Measurements from ENCODE around the gene NR2C2AP. TPM values are rescaled to one million over a fixed set of nuclear protein-coding genes. Genes with fewer than 3 reads are reported as not detected.

Gene NR2C2AP, protein sequence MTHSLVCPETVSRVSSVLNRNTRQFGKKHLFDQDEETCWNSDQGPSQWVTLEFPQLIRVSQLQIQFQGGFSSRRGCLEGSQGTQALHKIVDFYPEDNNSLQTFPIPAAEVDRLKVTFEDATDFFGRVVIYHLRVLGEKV
- total RNA-seq (ENCODE audit: low replicate concordance) = 4.8 and 8.1 TPM in 2 replicates

DNA sequence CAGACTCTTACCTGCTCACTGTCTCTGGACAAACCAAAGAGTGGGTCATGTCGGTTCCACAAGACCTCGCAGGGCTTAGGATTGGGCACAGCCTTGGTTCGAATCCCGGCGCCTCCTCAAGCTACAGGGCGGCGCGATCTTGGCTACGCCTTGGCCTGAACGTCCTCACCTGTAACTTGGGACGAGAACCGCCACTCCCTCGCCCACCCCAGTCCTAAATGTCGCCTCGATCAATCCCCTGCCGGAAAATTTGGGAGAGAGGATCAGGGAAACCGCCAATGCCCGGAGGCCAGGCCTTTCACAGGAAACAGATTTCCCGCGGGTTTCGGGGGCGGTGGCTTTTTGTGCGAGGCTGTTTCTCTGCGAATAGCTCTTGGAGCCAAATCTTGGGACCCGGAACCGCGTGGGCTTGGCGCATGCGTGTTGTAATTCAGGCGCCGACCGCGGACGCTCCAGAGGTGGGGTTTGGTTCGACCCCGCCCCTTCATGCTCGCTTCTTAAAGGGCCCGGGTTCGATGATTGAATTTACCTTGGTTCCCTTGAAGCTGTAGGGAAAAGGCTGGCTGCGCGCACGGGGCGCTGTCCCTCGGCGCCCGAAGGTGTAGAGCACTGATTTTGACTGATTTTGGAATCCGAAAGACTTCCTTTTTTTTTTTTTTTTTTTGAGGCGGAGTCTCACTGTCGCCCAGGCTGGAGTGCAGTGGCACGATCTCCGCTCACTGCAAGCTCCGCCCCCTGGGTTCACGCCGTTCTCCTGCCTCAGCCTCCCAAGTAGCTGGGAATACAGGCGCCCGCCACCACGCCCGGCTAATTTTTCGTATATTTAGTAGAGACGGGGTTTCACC lies at the start of gene NR2C2AP:
TSS of gene NR2C2AP (minus strand) at position 403 of the 845 bp plus-strand sequence. CDS start at position 49, 354 bp downstream.

GRCh38 chr19:19211499-19212420 lies 8.5 kb upstream of the NR2C2AP start, which contains the start of gene NCAN:
Gene NCAN, plus strand, starts transcription at chr19:19211958. Its CDS starts 4,996 bp downstream, at chr19:19216954.

DNA sequence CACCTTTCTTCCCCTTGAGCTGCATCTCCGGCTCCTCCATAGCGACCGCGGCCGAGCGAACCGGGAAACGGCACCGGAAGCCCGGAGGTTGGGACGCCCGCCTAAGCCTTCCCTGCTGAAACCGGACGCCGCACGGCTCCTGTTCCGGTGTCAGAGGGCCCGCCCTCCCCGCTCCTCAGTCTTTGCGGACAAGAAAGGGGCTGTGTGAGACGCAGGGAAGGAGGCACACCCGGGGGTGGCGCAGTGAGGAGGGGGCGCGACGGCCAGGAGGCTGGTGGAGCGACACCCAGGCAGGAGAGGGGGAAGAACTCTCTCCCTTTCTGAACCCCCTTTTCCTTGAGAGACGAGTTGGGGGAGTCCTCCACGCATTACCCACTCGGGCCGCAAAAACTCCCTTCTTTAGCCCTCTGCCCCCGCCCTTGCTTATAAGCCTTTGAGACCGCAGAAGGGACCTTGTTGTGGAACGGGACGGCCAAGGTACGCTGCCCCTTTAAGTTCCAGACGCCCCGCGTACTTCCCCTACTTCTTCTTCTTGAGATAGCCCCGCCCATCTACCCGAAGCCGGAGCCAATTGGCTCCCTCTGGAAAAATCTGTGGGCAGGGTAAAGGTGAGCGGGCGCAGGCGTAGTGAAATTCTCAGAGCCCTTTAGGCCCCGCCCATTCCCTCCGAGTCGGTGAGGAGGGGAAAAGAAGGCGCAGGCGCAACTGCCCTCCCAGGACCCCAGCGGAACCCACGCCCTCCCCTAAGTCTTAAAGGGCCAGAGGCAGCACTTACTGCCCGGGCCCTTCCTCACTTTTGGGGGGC lies 10.9 kb downstream of the NR2C2AP start, which contains the start of the genes BORCS8 and RFXANK:
TSS of gene BORCS8 (minus strand) at position 75 of the 805 bp plus-strand sequence. CDS start at position 40, 35 bp downstream.
TSS of gene RFXANK (plus strand) at position 181 of the 805 bp plus-strand sequence. CDS start 1,689 bp downstream, outside the sequence.

DNA sequence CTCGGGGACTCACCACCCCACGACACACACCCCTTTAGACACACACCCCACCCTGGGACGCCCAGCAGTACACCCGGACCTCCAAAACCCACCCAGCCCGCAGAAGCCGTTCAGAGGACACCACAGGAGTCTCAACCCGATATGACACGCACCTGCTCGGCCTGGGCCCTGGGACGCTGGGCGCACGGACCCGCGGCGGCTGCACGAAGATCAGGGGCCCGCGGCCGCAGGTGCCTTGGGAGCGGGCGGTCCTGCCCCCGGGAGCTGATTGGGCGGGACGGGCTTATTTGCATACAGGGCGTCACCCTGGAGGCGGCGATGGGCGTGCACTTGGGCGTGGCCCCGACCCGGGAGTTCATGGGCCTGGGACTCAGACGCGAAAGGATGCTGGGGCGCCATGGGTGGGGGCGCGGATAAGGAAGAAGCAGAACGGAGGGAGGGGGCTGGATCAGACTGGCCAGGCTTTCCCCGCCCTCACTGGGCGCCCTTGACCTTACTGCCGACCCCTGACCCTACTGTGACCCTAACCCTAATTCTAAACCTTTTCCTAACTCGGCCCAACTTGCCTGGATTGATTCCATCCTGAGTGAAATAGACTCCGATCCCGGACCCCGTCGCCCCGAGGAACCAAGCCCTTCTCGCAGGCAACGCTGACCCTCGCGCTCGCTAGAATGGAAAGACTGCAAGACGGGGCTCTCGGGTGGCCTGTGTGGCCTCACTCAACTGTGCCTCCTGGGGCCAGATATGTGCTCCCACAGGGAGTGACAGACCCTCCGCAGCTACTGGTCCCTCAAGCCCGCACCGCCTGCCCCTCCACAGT lies 33.0 kb downstream of the NR2C2AP start, which contains the start of gene MEF2B:
TSS of gene MEF2B (minus strand) at position 211 of the 820 bp plus-strand sequence. CDS start 19,528 bp downstream, outside the sequence.

Other genes with a start within 250 kb of the NR2C2AP start
- gene SUGP2, start 169.9 kb downstream of the NR2C2AP start, total RNA-seq (ENCODE audit: low replicate concordance) = 15.3 and 25.8 TPM in 2 replicates
- 41.3 and 43.4 TPM in 2 replicates for gene ARMC6, start 169.8 kb downstream of the NR2C2AP start, total RNA-seq (ENCODE audit: low replicate concordance)
- gene SLC25A42, start 139.4 kb downstream of the NR2C2AP start, total RNA-seq (ENCODE audit: low replicate concordance) = 3.7 and 4.9 TPM in 2 replicates
- gene TMEM161A, start 64.9 kb downstream of the NR2C2AP start, total RNA-seq (ENCODE audit: low replicate concordance) = 20.6 and 32.3 TPM in 2 replicates
- not detected in 2 replicates for gene MEF2B, start 33.2 kb downstream of the NR2C2AP start, total RNA-seq (ENCODE audit: low replicate concordance)
- gene BORCS8, start 11.3 kb downstream of the NR2C2AP start, total RNA-seq (ENCODE audit: low replicate concordance) = 4.7 and 20.0 TPM in 2 replicates
- 44.9 and 64.8 TPM in 2 replicates for gene RFXANK, start 11.2 kb downstream of the NR2C2AP start, total RNA-seq (ENCODE audit: low replicate concordance)
- under 0.01 TPM in 1 of 2 replicates, not detected in the other for gene NCAN, start 8.5 kb upstream of the NR2C2AP start, total RNA-seq (ENCODE audit: low replicate concordance)
- 0.12 and 0.83 TPM in 2 replicates for gene TM6SF2, start 69.9 kb upstream of the NR2C2AP start, total RNA-seq (ENCODE audit: low replicate concordance)
- gene SUGP1, start 117.1 kb upstream of the NR2C2AP start, total RNA-seq (ENCODE audit: low replicate concordance) = 23.4 and 25.4 TPM in 2 replicates
- gene MAU2, start 117.4 kb upstream of the NR2C2AP start, total RNA-seq (ENCODE audit: low replicate concordance) = 23.2 and 31.8 TPM in 2 replicates
- 30.1 and 40.2 TPM in 2 replicates for gene GATAD2A, start 202.3 kb upstream of the NR2C2AP start, total RNA-seq (ENCODE audit: low replicate concordance)